LNCAP (cell line): Measurements from ENCODE around the gene IGSF21.

Source experiments
- TF ChIP-seq, protein P1 (sequence below): fragments of 450-650 bp; IDR thresholded peaks from 2 replicates; pipeline ENCODE4 v1.5.1; 2017; ENCODE audit warnings: mild to moderate bottlenecking

IGSF21 gene

DNA sequence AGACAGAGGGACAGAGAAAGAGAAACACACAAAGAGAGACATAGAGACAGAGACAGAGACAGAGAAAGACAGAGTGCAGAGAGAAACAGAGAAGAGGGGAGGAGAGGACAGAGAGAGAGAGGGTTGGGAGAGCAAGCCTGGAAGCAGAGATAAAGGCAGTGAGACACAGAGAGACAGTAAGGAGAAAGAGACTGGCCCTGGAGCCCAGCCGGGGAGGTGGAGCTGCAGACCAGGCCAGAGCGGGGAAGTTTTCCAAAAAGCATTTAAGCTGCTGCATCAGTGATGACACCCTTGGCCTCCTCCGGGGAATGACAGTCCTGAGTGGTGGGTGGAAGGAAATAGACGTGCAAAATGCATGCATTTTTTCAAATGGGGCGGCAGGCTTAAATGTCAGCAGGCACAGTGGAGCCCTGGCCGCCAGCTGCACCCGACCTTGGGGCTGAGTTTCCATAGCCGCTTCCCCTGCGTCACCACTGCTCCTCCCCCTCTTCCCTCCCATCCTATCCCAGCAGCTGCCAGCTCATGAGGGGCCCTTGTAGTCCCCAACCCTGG lies 277.7 kb downstream of the IGSF21 start:
- TF ChIP-seq, protein P1, sequence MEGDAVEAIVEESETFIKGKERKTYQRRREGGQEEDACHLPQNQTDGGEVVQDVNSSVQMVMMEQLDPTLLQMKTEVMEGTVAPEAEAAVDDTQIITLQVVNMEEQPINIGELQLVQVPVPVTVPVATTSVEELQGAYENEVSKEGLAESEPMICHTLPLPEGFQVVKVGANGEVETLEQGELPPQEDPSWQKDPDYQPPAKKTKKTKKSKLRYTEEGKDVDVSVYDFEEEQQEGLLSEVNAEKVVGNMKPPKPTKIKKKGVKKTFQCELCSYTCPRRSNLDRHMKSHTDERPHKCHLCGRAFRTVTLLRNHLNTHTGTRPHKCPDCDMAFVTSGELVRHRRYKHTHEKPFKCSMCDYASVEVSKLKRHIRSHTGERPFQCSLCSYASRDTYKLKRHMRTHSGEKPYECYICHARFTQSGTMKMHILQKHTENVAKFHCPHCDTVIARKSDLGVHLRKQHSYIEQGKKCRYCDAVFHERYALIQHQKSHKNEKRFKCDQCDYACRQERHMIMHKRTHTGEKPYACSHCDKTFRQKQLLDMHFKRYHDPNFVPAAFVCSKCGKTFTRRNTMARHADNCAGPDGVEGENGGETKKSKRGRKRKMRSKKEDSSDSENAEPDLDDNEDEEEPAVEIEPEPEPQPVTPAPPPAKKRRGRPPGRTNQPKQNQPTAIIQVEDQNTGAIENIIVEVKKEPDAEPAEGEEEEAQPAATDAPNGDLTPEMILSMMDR: no peak

DNA sequence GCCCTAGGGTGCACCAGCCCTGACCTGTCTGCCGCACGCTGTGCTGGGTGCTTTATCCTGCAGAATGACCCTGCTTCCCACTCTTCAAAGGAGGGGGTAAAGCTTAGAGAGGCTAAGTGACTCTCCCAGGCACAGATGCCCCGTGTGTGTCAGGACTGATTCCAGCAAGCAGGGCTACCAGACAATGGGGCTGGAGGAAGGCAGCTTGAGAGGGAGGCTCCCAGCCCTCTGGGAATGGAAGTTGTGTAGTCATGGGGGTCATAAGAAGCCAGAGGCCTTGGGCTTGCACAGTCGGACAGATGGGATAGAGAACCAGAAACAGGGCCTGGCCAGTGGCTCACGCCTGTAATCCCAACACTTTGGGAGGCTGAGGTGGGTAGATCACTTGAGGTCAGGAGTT lies 279.0 kb downstream of the IGSF21 start:
- TF ChIP-seq, protein P1: no peak

DNA sequence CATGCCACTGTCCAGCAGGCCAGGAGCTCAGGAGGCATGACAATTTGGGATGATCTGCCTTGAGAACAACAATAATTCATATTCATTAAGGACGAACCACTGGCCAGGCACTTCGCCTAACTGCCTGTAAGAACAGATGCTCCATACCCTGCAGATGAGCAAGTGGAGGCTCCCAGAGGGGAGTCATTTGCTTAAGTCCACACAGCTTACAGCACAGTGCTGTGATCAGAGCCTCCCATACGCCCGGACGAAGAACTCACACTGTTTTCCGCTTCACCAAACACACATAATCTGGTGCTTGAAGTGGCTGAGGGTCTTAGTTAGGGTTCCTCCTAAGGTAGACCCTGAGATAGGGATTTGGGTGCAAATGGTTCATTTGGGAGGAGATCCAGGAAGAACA lies 279.7 kb downstream of the IGSF21 start:
- TF ChIP-seq, protein P1: no peak

DNA sequence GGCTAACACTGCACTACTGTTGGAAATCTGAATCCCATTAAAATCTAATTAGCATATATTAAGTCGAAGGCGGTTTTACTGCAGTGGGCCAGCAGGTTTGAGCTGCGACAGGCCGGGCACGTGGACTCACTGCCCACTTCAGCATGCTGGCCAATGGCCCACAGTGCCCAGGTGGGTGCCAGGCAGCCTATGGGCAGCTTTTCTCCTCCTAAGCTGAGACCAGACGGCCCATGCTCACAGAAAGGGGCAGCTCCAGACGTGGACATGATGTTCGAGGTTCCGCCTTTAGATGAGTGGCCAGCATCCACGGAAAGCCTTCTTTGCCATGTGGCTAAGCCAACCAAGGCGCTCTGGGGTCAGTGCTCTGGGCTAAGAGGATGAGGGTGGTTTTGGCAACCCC lies 283.4 kb downstream of the IGSF21 start:
- TF ChIP-seq, protein P1: no peak

DNA sequence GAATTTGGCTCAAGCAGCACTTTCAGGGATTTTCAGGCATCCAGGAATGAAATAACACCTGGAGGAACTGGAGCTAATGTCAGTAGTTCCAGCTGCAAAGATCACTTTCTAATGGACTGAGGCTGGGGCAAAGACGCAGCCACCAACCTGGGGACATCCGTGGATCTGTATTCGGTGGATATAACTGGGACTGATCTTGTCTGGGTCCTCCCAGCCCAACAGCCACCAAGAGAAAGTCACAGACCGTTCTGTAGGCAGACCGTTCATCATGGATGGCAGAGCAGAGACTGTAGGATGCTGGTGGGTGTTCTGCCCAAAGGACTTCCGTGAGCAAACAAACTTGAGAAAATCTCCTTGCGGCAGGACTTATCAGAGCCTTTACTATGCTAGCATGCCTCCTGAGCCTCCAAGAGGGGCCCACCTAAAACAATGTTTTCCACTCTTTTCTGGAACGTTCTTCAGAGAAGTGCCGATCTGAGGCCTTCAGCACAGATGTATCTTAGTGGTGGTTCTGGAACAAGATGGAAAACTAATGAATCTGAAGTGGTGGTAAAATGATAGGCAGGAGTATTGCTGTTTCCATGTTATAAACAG lies 287.1 kb downstream of the IGSF21 start:
- TF ChIP-seq, protein P1: no peak

DNA sequence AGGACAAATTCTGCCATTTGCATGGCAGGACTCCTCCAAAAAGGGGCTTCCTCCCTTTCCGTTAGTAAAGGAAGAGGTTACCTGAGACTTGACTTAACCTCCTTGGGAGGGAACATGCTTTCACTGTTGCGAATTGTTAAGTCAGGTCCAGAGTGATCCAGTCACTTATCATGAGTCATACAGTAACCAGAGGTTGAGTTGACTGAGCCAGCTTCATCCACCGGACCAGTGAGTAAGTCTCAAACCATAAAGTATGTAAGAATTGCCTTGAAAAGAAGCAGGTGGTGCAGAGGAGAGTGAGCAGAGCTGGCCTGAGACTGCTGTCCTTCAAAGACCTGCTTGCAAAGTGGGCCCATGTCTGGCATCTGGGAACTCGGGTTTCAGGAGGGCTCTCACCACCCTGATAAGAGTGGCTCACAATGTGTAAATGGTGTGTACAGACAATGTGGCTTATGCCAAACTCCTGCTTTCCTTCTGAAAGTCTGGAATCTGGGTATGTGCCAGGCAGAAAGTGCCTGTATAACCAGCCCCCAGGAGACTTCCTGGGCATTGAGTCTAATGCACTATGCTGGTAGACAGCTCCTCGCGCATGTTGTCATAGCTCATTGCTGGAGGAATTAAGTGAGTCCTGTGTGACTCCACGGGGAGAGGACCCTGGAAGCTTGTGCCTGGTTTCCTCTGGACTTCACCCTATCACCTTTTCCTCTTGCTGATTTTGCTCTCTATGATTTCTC lies 288.8 kb downstream of the IGSF21 start:
- TF ChIP-seq, protein P1: no peak

DNA sequence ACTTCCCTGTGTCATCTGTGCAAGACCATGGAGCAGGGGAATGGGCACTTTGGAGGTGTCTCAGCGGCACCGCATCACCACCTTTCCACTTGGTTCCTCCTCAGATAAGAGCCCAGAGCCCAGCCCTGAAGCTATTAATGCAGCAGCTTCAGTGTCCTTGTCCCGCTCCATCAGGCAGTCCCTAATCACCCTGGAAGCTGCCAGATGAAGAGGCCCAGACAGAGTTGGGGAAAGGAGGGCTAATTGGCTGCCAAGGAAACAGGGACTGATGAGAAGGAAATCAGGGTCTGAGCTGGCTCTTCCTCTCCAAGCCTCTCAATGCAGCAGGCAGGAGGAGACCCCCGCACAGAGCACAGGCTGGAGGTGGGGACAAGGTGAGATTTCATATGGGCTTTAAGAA lies 290.0 kb downstream of the IGSF21 start:
- TF ChIP-seq, protein P1: no peak
